GM18868 (cell line): ENCODE results near the gene PRKG1.

ENCODE experiments used
- ATAC-seq: cut with Tn5 transposase; IDR thresholded peaks from one replicate; pipeline ENCODE4 v1.9.1; 2021; ENCODE audit warnings: mild to moderate bottlenecking, moderate library complexity; ENCODE audit not compliant: unreplicated experiment

Gene PRKG1

DNA sequence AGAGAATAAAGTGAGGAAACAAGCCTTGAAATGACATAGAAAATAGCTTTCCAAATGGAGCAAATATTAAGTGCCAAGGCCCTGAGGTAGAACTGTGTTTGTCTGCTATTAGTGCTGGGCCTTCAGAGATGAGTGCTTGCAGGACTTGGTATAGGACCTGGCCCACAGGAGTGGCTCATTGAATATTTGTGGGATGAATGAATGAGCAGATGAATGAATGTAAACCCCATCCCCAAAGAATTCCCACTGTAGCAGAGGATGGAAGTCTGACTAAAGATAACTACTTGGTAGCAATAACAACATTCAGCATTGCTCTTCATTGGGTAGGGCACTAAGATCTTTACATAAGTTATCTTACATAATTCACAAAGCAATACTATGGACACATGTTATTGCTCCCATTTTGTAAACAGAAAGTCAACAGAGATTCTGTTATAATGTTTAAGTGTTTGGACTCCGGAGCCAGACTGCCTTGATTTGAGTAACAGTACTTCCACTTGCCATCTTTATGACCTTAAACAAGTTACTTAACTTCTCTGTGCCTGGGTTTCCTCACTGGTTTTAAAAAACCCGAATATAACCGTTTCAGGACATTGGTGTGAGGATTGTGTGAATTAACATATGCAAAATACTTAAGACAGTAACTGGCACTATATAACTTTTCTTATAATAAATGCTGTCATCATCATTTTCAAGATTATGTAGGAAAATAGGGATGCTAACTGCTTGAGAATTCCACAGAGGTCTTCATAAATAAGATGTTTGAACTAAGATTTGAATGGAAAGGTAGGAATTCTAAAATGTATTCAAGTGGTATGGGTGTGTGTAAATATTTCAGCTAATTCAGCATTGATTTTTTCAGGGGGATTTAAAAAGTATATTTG is 141.9 kb downstream of the PRKG1 start:
- ATAC-seq, result no peak

DNA sequence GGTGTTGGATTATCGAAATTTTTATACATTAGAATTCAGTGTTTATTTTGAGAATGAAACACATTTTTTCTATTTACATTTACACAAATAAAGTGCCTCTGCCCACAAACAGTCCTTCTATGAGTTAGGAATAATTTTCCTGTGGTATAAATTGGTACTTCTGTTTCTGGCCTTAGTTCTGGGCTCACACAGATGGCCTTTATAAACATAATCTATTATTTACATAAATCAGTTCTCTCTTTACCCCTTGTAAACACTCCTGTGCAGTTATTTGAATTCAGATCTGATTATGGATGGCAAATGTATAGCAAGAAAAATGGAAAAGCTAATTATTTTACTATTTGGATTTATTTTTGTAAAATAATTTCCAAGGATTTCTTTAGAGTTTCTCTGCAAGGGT is 143.2 kb downstream of the PRKG1 start:
- no peak for ATAC-seq

DNA sequence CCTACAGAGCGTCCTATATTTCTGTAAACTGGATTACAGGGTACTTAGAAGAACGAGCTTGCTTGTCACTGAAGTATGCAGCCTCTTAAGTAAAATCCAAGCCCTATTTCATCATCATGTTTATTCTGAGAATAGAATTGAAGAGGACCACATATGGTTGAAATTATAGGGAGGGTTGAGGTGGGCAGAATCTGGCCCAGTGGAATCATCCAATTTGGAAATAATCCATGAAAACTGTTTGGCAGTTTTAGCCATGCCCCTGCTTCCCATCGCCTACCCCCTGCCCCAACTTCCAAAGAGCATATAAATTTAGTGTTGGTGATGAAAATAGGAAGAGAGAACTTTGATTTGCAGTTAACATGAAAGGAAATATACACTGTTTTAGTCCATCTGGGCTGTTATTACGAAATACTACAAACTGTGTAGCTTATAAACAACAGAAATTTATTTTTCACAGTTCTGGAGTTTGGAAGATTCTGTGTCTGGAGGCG is 150.4 kb downstream of the PRKG1 start:
- no peak for ATAC-seq

DNA sequence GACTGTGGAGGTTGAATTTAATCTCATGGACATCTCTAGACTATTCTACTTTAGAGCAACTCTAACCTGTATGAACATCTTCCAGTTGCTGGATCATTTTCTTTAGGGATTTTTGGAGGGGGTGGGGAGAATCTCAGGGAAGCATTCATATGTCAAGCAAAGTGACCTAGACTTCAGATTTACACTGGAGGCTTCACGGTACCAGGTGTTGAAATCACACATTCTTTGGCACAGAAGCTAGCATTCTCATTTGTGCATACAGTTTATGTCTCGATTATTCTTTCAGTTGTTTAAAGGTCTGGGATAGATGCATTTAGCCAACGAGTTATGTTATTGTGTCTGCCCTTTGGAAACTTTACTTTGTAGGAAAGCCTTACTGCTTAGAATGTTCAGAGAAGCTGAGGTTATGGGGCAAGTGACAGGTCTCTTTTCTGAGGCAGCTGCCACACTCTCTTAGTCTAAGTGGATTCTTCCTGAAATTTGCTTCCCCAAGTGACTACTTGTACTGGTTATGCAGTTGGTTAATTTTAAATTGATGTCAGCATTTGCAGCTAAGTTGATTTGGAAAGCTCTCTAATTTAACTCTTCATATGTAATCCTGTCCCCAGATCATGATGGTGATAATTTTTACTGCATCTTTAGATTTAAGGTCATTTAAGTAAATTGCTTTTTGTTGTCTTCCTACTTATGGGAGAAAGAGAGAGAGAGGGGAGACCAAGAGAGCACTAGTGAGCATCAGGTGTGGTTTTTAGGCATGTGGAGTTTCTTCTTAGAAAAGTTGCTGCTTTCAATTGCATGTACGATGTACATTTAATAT is 153.8 kb downstream of the PRKG1 start:
- no peak for ATAC-seq

DNA sequence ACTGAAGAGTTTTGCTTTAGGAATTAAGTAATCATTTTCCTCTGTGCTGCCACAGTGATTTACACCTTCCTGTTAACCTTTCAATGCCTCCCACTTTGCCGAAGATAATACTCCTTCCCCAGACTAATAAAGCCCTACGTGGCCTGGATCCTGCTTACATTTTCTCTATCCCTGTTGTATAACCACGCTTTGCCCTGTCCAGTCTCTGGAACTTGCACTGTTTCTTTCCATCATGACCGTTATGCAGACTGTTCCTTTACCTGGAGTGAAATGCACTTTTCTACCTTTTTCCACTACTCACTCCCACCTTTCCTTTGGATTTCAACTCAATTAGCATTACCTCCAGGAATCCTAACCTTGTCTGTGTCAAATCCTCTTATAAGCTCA is 154.4 kb downstream of the PRKG1 start:
- no peak for ATAC-seq

DNA sequence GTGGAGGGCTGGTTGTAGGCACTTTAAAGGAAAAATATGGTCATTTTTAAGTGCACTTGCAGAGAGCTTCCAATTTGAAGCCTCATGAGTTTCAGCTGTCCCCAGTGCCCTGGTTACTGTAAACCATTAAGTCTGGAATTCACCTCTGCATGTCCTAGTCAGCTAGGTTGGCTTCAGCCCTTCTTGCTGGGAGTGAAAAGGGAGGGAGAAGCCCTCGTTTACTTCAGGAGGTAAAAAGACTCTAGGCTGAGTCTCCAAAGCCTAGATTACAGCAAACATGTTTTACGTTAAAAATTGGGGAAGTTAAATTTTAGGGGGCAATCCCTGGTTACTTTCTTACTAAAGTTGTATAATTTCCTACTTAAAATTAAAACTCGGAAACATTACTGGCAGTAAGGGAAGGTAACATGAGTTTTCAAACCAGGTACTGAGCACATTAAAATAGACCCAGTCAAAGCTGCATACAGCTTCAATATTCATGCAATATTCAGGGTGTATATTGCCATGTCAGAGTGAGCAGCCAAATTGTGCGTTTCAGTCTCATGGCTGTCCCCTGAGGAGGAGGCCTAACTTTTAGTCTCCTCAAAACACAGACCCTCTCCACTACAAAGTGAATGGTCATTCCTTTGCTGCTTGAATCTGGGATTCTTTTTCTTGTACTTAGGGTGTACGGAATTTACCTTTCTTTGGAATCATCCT is 156.7 kb downstream of the PRKG1 start:
- no peak for ATAC-seq

DNA sequence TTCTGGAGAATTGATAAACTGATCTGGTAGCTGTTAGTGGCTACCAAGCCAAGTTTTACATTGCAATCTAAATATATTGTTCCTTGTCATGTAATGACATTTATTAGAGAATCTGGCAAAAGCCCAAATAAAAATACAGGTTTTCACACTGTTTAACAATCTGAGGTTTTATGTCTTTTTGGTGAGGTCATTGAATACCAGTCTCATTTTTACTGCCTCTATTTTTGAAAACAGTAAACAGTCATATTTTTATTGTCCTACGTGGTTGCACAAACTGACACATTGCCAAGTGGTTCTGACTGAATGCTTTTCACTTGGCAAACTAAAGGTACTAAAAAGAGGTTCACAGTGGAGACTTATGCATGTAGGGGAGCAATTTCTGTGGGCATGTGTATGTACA is 157.5 kb downstream of the PRKG1 start:
- ATAC-seq, result no peak

DNA sequence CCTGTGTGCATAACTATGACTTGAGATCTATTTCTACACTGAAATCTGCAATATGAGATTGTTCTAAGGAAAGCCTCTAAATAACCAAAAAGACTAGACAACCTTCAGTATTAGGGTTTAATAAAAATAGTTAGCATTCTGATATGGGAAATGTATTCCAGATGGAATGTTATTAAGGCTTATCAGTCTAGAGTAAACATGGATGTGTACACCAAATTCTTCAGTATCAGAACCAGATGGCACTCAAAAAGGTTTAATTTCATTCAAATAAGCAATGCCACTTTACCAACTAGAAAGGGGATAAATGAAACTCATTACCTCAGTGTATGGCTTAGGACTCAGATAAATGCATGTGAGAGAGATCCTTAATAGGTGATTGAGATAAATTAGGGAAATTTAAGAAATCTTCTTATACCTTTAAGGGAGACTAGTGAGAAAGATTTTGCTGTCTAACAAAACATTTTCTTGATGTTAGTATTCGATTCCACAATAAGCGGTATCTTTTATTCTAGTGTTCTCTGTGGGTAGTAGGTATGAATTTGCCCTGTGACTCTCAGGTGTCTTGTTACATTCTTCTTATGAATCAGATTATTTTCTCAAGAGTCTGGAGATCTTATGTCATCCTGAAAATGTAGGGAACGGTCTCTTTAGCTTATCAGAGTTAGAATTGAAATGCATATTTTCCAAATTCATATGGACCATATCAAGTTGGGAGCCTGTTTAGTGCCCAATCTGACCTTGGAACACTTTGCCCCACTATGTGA is 159.2 kb downstream of the PRKG1 start:
- no peak for ATAC-seq

DNA sequence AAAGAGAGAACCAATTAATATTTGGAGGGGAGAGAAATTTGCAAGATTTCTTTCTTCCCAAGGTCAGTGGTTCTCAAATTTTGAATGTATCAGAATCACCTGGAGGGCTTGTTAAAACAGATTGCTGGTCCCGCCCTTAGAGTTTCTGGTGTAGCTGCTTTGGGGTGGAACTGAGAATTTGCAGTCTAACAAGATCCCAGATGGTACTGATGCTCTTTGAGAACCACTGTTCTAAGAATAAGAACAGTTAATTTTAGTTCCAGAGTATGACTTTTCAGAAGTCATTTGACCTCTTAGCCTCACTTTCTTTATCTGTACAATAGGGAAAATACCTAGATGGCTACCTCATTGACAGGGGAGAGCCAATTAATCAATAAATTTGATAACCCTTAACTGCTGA is 161.6 kb downstream of the PRKG1 start:
- no peak for ATAC-seq

DNA sequence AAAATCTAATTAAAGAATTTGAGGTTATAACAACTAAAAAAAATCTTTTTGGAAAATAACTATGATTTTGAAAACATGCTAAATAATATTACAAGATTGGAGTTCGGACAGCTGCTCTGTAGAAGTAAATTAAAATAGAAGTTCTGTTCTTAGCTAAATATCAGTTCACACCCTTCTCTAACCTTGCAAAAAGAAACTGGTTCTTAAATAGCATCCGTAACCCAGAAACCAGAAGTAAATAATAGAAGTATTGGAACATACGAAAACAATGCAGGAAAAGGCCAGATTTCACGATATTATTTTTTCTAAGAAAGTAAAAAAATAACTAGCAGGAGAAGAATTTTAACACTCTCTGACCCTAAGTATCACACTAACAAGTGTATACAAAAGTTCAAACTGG is 164.7 kb downstream of the PRKG1 start:
- no peak for ATAC-seq

DNA sequence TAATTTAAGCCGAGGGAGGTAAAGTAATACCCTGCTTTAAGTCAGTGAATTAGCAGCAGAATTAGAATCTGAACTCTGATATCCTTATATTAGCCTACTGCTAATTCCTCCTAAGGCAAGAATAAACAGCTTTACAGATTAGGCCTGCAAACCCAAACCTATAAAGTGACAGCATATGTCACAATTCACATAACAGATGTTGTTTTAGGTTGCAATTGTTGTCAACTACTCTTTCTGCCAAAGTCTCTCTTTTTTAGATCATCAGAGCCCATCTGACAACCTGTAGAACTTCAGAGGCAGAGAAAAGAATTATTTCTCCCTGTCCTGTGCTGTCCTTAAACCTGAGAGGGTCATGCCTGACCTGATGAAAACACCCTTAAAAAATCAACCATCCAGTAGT is 167.2 kb downstream of the PRKG1 start:
- no peak for ATAC-seq

DNA sequence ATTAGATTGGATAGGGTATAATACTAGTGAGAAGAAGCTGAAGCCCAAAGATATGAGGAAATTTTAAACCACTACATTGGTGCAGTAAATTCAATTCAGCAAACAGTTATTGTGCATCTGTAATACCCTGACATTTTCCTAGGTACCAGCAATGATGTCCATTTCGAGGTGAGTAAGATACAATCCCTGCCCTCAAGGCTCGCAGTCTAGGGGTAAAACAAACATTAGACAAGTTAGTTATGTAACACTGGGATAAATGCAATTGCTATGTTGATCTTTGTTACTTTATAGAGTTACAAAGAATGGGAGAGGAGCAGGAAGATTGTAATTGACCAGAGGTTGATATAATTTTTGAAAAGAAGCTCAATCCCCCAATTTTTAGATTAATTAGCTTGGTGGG is 168.1 kb downstream of the PRKG1 start:
- no peak for ATAC-seq

DNA sequence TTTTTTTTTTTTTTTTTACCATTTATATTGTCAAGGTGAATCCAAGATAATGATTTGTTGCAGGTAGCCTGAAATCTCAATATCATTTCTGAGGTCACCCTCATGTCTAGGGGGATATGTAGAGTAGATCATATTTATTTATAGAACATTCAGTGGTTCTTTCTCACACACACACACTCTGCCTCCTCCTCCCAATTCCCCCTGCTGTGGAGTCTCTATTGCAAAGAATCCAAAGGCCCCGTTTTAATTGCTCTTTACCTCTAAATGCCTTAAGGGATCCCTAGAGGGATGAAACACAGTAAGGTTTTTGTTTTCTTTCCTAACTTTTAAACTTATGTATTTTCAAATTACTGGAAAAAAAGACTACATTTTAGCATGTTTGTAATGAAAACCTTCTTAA is 170.0 kb downstream of the PRKG1 start:
- ATAC-seq, result no peak

DNA sequence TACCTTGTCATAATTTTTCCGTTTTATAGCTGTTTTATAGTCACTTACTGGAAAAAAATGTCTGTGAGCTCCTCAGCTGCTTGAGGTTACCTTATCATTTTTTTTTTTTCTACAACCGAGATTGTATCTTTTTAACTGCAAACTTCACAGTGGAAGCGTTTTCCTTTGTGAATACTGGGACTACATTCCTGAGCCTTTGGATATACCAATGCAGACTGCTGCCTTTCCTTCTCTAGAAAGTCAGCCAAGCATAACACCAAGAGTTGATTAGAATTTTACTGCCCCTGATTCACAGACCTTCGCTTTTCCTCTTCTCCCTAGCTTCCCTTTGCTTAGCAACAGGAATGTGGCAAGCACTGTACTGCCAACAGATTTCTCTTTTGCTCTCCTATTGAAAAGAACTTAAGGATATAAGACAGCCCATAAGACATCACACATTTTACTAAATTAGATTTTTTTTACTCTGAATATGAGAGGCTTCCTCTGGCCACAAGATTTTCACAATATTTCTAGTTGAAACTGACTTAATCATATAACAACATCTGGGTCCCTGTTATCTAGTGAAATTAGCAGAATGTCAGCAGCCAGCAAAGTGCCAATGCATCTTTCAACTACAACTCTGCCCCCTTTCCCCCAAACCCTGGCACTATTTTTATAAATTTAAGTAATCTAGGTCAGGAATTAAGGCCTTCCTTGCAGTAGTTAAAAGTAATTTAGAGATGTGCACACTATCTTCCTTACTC is 170.6 kb downstream of the PRKG1 start:
- no peak for ATAC-seq

DNA sequence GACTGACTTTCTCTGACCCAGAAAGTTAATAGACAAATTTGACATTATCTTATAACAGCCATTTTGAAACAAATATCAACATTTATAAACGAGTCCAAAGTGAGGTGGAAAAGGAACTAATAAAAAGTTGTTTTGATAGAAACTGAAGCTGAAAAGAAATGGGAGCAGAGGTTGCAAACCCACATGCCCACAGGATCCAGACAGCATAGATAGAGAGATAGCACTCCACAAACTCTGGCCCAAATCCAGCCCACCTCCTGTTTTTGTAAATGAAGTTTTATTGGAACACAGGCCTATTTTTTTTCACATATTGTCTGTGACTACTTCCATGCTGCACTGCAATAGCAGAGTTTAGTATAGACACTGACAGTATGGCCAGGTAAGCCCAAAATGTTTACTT is 171.9 kb downstream of the PRKG1 start:
- ATAC-seq, result no peak

DNA sequence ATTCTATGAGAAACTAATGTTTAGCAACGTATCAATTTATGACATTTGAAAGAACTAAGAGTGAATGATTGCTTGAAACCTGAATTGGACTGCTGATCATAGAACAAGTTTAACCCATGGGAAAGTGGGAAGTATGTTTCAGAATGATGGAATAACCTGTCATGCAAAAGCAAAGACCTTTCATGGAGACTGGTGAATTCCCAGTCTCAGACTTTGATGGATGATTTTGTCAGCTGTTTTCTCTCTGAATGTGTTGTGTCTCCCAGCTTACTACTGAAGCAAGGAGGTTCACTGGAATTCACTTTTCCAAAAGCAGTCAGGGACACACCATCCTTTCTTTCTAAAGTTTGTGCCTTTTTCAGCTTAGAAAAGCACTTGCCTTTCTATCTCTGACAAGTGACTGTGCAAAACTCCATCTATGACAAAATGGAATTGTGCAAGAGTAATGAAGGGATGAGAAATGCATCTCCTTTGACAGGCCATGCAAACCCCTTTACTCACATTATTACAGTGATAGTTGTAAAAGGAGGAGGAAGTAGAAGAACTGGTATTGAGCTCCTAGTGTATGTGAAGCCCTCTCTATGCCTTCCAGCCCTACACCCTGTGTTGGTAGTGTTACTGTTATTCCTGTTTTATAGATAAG is 176.1 kb downstream of the PRKG1 start:
- ATAC-seq, result no peak

DNA sequence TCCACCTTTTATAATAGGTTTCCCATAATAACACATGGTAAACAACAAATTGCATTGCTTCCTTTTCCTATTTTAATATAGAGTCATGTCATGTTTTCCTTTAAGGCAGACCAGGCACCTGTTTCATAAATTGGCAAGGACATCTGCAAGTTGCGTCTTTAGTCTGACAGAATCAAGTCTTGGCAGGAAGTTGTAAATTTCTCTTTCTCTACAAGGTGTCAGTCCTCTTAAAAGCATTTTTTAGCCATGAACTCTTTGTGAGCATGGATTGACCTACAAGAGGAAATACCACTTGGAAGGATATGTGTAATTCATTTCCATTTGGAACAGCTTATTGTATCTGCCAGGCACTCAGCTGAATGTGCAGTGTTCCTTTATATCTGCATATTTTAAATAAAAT is 176.8 kb downstream of the PRKG1 start:
- ATAC-seq, result no peak

DNA sequence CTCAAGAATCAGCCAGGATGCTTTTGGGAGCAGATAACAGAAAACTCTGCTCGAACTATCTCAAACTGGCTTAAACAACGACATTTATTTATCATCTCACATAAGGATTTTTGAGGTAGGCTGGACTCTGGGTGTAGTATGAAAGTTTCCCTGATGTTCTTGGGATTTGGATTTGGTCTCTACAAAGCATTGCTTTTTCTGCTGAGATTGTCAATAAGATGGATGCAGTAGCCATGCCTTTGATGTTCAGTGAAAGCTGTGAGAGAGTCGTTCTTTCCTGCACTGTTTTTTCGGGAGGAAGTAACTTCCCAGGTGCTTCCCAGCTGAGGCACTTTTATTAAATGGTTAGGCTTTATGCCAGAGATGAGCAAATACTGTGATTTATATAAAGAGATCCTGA is 181.1 kb downstream of the PRKG1 start:
- no peak for ATAC-seq

DNA sequence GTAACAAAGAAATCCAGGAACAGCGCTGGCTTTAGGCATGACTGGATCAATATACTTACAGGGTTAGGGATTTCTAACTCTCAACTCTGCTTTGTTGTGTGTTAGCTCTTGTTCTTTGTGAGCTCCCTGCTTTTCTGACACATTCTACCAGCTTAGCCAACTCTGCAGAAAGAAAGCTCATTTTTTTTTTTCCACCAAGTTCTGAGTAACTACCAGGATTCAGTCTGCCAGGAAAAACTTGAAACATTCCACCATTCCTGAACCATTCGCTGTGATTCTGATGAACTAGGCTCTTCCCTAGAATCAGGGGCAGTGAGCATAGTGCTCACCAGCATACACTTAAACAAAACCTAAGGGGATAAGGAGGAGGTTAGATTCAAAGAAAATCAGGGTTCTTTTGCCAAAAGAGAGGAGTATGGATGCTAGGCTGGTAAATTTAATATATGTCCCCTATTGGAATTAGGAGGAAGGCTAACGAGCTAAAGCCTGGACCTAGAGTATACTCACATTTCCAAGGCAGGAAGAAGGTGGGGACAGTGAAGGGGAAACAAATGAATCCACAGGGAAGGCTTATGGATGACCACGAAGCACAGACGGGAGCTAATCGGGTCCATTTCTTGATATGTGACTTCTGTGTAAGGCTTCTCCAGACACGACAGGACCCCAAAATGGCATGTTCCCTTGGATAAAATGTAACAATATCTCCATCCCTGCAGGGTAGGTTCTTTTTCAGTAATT is 183.4 kb downstream of the PRKG1 start:
- ATAC-seq, result no peak
